Fibroblast of skin of scalp (primary cell): ENCODE data around the gene CCDC183.
A peak's percentile ranks its signal among the peaks of the same experiment; 100 is the strongest.
"Not testable (repeated sequence)": the region's sequence is repeated elsewhere in the genome, so short reads cannot be mapped to it uniquely, and the experiment has no call there.

Experiments used
- DNase-seq: peaks from one replicate; pipeline ENCODE4 v3.0.0-alpha.2; 2013

CCDC183 gene

DNA sequence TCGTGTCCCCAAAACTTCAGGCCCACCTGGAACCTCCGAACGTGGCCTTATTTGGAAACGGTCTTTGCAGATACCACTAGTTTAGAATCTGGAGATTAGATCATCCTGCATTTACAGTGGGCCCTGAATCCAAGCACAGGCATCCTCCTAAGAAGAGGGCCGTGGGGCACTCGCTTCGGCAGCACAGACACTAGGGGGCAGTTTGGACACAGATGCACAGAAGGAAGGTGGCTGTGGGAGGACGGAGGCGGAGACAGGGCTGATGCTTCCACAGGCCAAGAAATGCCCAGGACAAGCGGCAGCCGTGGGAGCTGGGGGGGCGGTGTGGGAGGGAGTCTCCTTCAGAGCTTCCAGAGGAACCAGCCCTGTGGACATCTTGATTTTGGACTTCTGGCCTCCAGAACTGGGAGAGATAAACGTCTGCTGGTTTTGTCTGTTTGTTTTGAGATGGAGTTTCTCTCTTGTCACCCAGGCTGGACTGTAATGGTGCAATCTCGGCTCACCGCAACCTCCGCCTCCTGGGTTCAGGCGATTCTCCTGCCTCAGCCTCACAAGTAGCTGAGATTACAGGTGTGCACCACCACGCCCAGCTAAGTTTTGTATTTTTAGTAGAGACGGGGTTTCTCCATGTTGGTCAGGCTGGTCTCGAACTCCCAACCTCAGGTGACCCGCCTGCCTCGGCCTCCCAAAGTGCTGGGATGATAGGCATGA is 35.1 kb upstream of the CCDC183 start:
- DNase-seq = peak; percentile 56

DNA sequence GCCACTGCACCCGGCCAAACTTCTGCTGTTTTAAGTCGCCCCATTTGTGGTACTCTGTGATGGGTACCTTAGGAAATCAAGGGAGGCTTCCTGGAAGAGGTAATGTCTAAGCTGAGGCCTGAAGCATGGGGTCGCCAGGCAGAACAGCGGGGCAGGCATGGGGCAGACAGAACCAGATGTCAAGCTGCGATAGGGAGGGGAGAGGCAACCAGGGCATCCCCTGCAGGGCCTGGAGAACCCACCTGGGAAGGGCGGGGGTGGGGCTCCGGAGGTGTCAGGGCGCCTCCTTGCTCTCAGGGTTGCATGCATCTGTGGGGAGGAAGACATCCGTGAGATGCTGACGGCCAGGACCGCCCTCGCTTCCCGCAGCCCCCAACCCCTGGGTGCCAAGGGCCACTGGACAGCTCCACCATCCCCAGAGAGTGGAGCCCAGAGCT is 34.6 kb upstream of the CCDC183 start:
- DNase-seq = no peak

- no peak for DNase-seq
Measured at GRCh38 chr9:136762221-136762691, 33.9 kb upstream of the CCDC183 start.

- peak; percentile 38 for DNase-seq
Measured at GRCh38 chr9:136762915-136763648, 33.1 kb upstream of the CCDC183 start.

- no peak for DNase-seq
Measured at GRCh38 chr9:136763649-136764035, 32.5 kb upstream of the CCDC183 start.

DNA sequence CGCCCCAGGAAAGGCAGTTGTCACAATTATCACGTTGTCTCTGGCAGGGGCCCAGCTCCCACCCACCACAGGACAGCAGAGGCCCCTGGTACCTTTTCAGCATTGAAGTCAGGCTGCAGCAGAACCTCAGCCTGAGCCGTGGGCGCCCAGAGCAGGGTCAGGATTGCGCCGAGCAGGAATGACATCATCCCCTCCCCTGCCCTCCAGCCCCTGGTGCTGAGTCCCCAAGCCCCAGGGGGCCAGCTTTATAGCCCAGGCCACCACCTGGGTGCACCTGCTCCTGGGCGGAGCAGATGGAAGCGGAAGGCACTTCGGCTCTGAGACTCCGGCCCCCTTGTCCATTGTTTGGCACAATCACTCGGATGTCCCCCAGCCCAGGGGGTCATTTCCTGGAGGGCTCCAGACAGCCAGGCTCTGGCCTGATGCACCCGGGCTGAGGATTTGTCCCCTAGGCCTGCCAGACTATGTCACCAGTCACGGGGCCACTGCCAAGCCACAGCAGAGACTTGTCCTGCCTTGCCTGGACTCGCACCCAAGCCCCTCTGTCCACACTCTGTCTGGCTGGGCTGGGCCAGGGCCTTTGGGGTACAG is 31.7 kb upstream of the CCDC183 start, which contains the start of gene LCN15:
LCN15 (minus strand) TSS at position 218 of the 591 bp plus-strand sequence; CDS start at position 188, 30 bp downstream.
- DNase-seq = no peak

- DNase-seq = no peak
Measured at GRCh38 chr9:136765041-136765440, 31.1 kb upstream of the CCDC183 start.

GRCh38 chr9:136765745-136766409 is 30.3 kb upstream of the CCDC183 start:
- DNase-seq = not testable (repeated sequence)

GRCh38 chr9:136766410-136767120 is 29.6 kb upstream of the CCDC183 start:
- DNase-seq = peak; percentile 25

DNA sequence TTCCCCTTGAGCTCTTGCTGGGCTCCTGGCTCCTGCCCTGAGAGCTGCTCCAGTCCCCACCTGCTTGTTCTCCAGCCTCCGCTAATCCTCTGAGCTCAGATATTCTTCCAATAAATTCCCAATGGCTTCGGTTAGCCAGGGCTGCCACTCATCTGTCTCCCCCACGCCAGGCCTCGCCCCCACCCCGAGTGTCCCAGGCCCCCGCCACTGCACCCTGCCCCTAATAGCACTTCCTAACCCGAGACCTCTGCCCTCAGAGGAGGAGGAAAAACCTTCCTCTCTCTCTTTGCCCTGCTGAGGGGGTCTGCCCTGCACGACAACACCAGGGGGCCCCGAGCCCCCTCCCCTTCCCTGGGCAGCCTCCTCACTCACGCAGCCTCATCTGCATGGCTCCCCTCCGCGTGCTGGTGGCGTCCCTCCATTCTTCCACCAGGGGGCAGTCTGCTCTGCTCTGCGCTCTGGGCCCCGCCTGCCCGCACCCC is 26.4 kb upstream of the CCDC183 start:
- DNase-seq = no peak

DNA sequence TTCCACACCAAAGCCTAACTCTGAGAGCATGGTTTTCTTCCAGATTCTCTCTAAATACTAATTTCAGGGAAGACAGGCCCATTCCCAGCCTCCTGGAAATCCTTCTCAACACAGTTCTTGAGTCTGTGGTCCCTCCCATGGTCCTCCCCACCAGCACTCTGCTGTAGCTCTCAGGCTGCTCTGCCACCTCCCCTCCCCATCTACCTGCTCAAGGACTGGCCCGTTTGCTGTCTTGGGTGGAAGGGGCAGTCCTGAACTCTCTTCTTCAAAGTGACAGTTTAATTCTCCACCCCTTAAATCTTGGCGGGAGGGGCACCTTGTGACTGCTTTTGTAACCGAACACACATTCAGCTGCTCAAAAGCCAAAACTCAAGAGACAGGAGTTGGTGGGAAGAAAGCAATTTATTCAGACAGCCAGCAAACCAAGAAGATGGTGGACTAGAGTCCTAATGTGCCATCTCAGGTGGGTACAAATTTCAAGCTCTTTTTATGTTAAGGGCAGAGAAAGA is 24.2 kb upstream of the CCDC183 start:
- DNase-seq = no peak

GRCh38 chr9:136773386-136774044 is 22.6 kb upstream of the CCDC183 start:
- DNase-seq = no peak

- no peak for DNase-seq
Measured at GRCh38 chr9:136774416-136775045, 21.6 kb upstream of the CCDC183 start.

DNA sequence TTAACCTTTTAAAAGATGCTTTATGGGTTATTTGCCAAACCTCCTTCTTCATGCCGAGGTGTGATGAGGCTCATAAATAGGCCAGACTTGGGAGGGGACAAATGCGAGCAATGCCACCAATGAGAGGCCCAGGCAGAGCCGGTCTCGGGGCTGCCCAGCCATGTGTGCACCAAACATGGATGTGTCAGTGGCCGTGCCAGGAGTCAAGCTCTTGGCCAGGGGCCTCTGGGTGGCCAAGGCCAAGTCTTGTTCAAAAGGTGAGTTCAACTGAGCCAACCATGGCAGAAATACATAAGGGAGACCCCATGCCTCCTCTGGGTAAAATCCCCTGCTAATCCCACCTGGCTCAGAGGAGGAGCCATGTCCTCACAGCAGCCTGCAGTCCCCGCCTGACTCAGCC is 20.9 kb upstream of the CCDC183 start:
- no peak for DNase-seq

GRCh38 chr9:136776947-136777346 is 19.2 kb upstream of the CCDC183 start:
- DNase-seq = no peak

- no peak for DNase-seq
Measured at GRCh38 chr9:136777359-136777758, 18.8 kb upstream of the CCDC183 start.

GRCh38 chr9:136779808-136780207 is 16.3 kb upstream of the CCDC183 start:
- DNase-seq = no peak

DNA sequence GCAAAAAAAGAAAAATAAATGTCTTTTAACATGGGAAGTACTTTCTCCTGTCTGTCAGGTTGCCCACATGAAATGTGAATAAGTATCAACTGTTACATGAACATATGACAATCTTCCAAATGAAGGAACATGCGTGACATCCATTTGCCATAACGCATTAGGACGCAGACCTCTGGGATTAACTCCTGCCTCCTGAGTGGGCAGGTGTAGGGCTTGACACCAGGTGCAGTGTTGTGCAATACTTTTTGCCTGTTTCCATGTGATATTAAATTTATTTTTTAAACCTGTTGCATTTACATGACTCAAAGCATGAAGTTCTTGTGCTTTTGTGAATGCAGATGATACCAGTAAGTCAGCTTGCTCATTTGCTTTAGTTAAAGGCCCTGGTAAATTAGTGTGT is 13.7 kb upstream of the CCDC183 start:
- DNase-seq = no peak

GRCh38 chr9:136784249-136784996 is 11.7 kb upstream of the CCDC183 start:
- DNase-seq = no peak

DNA sequence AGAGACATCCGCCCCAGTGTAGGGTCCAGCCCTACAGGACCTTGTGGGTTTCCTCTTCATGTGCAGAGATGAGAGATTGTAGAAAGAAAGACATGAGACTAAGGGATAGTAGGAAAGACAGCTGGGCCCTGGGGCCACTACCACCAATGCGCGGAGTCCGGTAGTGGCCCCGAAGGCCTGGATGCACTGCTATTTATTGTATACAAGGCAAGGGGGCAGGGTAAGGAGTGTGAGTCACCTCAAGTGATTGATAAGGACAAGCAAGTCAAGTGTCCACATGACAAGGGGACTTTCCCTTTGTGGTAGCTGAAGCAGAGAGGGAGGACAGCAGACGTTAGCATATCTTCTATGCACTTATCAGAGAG is 11.2 kb upstream of the CCDC183 start:
- no peak for DNase-seq
